Progenitor cell of endocrine pancreas (in vitro differentiated cells): Measurements from ENCODE around the gene INPP5D. TPM values are rescaled to one million over a fixed set of nuclear protein-coding genes. Genes with fewer than 3 reads are reported as not detected.

ENCODE experiments used
- DNase-seq: peaks from one replicate; pipeline ENCODE4 v3.0.0; 2021; ENCODE audit warnings: low spot score; ENCODE audit not compliant: unreplicated experiment
- H3K27ac Mint-ChIP-seq: 2 replicates; pipeline ENCODE4 v1.8.0; 2021; ENCODE audit warnings: mild to moderate bottlenecking, moderate library complexity, mixed read lengths
- H3K27me3 Mint-ChIP-seq: 2 replicates; pipeline ENCODE4 v1.8.0; 2021; ENCODE audit warnings: mixed read lengths
- H3K36me3 Mint-ChIP-seq: 2 replicates; pipeline ENCODE4 v1.8.0; 2022; ENCODE audit warnings: mixed read lengths; ENCODE audit not compliant: insufficient read depth
- H3K4me1 Mint-ChIP-seq: 2 replicates; pipeline ENCODE4 v1.8.0; 2021; ENCODE audit warnings: low read depth, mixed read lengths
- H3K4me3 Mint-ChIP-seq: 2 replicates; pipeline ENCODE4 v1.8.0; 2021; ENCODE audit warnings: low read depth, mild to moderate bottlenecking, moderate library complexity, mixed read lengths
- H3K9me3 Mint-ChIP-seq: 2 replicates; pipeline ENCODE4 v1.8.0; 2021; ENCODE audit warnings: low read depth, mixed read lengths
- total RNA-seq: library from RNA; stranded (reverse); gene quantifications from 2 replicates; pipeline ENCODE4 v1.2.1, GENCODE V29; 2021
- TF ChIP-seq, protein P1 (sequence below): fragments of 200-600 bp; sonication (generic); IDR thresholded peaks from one replicate; pipeline ENCODE4 v1.5.0; 2021; ENCODE audit warnings: antibody characterized with exemption, mild to moderate bottlenecking; ENCODE audit not compliant: unreplicated experiment

INPP5D gene
- total RNA-seq, 1 donor from 2014 or later, result 5.3 TPM

DNA sequence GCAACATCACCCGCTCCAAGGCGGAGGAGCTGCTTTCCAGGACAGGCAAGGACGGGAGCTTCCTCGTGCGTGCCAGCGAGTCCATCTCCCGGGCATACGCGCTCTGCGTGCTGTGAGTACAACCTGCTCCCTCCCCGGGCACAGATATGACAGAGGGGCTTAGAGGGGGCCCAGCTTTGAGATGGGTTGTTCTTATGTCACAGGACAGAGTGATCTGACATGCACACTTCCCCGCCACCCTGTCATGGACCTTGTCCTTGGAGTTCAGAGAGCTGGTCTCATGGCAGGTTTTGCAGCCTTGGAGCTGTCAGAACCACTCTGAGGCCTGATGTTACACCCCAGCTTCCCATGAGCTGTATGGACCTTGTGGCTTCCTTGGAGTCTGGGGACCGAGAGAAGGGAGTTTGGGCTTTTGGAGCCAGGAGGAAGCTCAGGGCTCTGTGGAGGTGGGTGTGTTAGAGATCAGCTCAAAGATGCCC, 398 bp downstream of the INPP5D start:
- no peak for DNase-seq
- H3K9me3 Mint-ChIP-seq, result no peaks in the 10 kb centered on the region

DNA sequence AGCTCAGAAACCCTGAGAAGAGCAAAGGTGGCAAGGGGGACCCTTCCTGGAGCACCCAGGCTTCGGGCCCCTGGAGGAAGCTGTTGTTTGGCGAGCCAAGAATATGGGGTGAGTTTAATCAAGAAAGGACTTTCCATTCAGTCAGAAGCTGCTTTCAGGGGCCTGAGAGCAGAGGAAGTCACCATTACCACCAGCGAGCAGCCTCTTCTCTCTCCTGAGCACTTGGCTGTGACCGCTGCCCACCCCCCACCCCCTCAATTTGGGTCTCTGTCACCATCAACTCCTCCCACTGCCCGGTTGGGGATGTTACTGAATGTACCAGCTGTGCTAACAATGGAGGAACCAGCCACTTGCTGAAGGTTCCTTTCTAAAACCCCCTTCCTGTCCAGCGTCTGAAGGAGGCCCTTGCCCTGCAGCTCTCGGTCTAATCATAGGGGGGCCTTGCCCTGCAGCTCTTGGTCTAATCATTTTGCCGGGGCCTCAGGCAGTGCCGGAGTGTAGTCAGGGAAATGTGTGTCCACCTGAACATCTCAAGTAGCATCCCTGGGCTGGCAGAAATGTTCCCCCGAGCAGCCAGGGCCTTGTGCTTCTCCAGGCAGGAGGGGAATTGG, 943 bp downstream of the INPP5D start:
- Mint-ChIP-seq H3K9me3 (no peaks in the 10 kb centered on the region), H3K4me3 (no peak overlapping the region), H3K36me3 (no peaks in the 10 kb centered on the region), H3K27me3 (peaks cover under 1% of the 10 kb centered on the region), H3K27ac (no peak overlapping the region), H3K4me1 (peaks cover 7% of the 10 kb centered on the region)
- DNase-seq, result no peak
- TF ChIP-seq, protein P1, sequence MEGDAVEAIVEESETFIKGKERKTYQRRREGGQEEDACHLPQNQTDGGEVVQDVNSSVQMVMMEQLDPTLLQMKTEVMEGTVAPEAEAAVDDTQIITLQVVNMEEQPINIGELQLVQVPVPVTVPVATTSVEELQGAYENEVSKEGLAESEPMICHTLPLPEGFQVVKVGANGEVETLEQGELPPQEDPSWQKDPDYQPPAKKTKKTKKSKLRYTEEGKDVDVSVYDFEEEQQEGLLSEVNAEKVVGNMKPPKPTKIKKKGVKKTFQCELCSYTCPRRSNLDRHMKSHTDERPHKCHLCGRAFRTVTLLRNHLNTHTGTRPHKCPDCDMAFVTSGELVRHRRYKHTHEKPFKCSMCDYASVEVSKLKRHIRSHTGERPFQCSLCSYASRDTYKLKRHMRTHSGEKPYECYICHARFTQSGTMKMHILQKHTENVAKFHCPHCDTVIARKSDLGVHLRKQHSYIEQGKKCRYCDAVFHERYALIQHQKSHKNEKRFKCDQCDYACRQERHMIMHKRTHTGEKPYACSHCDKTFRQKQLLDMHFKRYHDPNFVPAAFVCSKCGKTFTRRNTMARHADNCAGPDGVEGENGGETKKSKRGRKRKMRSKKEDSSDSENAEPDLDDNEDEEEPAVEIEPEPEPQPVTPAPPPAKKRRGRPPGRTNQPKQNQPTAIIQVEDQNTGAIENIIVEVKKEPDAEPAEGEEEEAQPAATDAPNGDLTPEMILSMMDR, result no peak

More for the DNA sequence above, 398 bp downstream of the INPP5D start:
- no peaks in the 10 kb centered on the region for H3K36me3 Mint-ChIP-seq
- H3K27me3 Mint-ChIP-seq, result peaks cover 4% of the 10 kb centered on the region
- no peak overlapping the region for H3K27ac Mint-ChIP-seq
- peaks cover 7% of the 10 kb centered on the region for H3K4me1 Mint-ChIP-seq
- no peak overlapping the region for H3K4me3 Mint-ChIP-seq
- TF ChIP-seq, protein P1, result no peak

DNA sequence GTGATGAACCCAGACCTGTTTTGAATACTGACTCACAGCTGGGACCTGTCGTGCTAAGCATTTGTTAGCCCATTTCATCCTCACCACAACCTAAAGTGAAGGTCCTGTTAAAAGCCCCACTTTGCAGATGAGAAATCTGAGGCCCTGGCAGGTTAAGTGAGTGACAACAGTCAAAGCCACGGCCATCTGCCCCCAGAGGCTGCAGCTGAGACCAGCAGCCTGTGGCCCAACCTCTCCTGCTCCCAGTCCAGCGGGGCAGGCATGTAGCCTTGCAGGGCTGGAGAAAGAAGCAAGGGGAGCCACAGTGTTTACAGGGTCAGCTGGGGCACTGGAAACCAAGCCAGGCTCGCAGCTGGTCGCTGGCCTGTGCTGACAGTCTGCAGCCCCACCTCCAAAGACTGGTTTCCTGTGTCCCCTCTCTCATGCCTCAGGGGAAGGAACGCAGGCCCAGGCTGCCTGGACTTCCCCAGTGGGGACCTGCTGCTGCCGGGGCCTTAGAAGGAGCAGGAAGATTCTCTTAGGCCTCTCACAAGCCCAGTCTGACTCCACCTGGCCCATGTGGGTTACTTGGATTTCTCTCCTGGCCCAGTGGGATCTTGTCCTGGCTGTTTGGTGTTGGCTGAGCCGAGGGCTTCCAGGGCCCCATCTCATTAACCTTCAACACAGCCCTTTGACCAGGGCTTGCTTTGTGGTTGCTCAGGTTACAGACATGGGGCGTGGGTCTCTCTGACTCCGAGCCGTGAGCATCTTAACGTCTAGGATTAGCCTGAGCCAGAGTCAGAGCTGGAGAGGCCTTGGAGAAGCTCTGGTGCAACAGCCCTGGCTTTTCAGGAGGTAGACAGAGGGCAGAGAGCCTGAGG, 1.7 kb downstream of the INPP5D start:
- H3K9me3 Mint-ChIP-seq, result no peaks in the 10 kb centered on the region
- peak overlapping the region; percentile 41 for H3K27ac Mint-ChIP-seq
- H3K4me3 Mint-ChIP-seq, result no peak overlapping the region
- DNase-seq, result no peak
- peaks cover 7% of the 10 kb centered on the region for H3K4me1 Mint-ChIP-seq
- TF ChIP-seq, protein P1, result peak; percentile 37
- H3K36me3 Mint-ChIP-seq, result no peaks in the 10 kb centered on the region
- no peaks in the 10 kb centered on the region for H3K27me3 Mint-ChIP-seq

DNA sequence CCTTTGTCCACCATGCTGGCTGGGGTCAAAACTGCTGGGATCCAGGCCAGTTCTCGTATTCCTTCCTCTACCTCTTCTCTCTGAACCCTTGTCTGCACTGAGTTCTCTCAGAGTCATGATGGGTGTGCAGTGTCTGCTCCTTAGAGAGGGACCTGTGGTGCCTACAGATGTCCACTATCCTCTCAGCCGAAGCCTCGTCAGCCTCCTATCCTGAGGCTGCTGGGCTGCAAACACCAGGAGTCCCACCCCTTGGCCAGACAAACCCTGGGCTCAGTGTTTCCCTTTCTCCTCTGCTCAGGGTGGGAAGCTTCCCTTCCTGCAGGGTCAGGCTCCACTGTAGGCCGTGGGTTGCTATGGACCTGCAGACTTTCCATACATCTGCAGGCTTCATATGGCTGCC, 2.3 kb downstream of the INPP5D start:
- Mint-ChIP-seq H3K27ac (no peak overlapping the region), H3K27me3 (no peaks in the 10 kb centered on the region), H3K9me3 (no peaks in the 10 kb centered on the region), H3K4me3 (no peak overlapping the region), H3K36me3 (no peaks in the 10 kb centered on the region), H3K4me1 (peaks cover 7% of the 10 kb centered on the region)
- TF ChIP-seq, protein P1, result no peak
- no peak for DNase-seq

DNA sequence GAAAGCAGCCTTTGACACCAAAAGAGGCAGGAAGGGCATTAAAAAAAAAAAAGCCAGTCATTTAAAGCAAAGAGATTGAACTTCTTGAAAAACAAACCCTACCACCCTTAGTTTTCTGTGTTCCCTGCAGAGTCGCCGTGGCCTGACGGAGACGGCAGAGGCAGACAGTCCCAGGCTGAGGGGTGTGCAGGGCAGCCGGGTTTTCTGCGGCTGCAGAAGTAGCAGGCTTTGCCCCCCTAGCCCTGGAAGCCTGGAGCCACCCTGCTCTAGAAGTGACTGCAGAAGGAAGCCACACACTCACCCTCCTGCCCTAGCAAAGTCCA, 2.8 kb downstream of the INPP5D start:
- H3K4me1 Mint-ChIP-seq, result peaks cover 7% of the 10 kb centered on the region
- TF ChIP-seq, protein P1, result no peak
- no peak overlapping the region for H3K4me3 Mint-ChIP-seq
- no peaks in the 10 kb centered on the region for H3K9me3 Mint-ChIP-seq
- H3K27me3 Mint-ChIP-seq, result no peaks in the 10 kb centered on the region
- no peak overlapping the region for H3K27ac Mint-ChIP-seq
- H3K36me3 Mint-ChIP-seq, result no peaks in the 10 kb centered on the region
- DNase-seq, result no peak
